OCI-LY7 (cell line): ENCODE results near the gene CDH16. TPM values are rescaled to one million over a fixed set of nuclear protein-coding genes. Genes with fewer than 3 reads are reported as not detected.

Source experiments
- BruUV-seq: library from RNA; stranded (reverse); fragments of 400-500 nt; replicated peaks from 2 replicates; lab custom pipeline; 2021; lab: Mats Ljungman, UMichigan
- CTCF ChIA-PET: fragments of 300-600 bp; sonication (Branson Sonifier 250); formaldehyde crosslinking; loops from one replicate; lab custom pipeline; 2022; ENCODE audit warnings: antibody characterized with exemption; ENCODE audit not compliant: unreplicated experiment; lab: Charles Lee
- POLR2A ChIA-PET: fragments of 300-600 bp; sonication (Branson Sonifier 250); formaldehyde crosslinking; loops from one replicate; lab custom pipeline; 2022; ENCODE audit warnings: antibody characterized with exemption; lab: Charles Lee
- DNase-seq: peaks from one replicate; pipeline ENCODE4 v3.0.0-alpha.2; 2015; ENCODE audit warnings: low spot score
- H2AFZ ChIP-seq: fragments of 200-600 bp; sonication (generic), shearing (Covaris generic); 2 replicates; pipeline ENCODE4 v1.6.1; 2014; ENCODE audit warnings: mild to moderate bottlenecking, antibody characterized with exemption, low read length, moderate library complexity
- H3K27ac ChIP-seq: fragments of 200-600 bp; sonication (generic); 2 replicates; pipeline ENCODE4 v1.5.1; 2014; ENCODE audit warnings: mixed run types, low read depth, mild to moderate bottlenecking, moderate library complexity, low read length, inconsistent platforms; ENCODE audit not compliant: poor library complexity, severe bottlenecking
- H3K36me3 ChIP-seq: fragments of 200-600 bp; sonication (generic); 2 replicates; pipeline ENCODE4 v1.6.1; 2014; ENCODE audit warnings: mild to moderate bottlenecking, antibody characterized with exemption, low read length, moderate library complexity, mixed read lengths; ENCODE audit not compliant: insufficient read depth
- H3K4me1 ChIP-seq: fragments of 200-600 bp; sonication (generic); 2 replicates; pipeline ENCODE4 v1.5.1; 2014; ENCODE audit warnings: mild to moderate bottlenecking, low read length; ENCODE audit not compliant: insufficient read depth, poor library complexity, severe bottlenecking
- H3K4me2 ChIP-seq: fragments of 200-600 bp; sonication (generic); 2 replicates; pipeline ENCODE4 v1.6.1; 2014; ENCODE audit warnings: mild to moderate bottlenecking, low read length
- H3K4me3 ChIP-seq: fragments of 200-600 bp; sonication (generic); 2 replicates; pipeline ENCODE4 v1.5.1; 2014; ENCODE audit warnings: mild to moderate bottlenecking, low read depth, low read length; ENCODE audit not compliant: poor library complexity, severe bottlenecking
- H3K79me2 ChIP-seq: fragments of 200-600 bp; sonication (generic); 2 replicates; pipeline ENCODE4 v1.6.1; 2016; ENCODE audit warnings: low read depth, mild to moderate bottlenecking, low read length, moderate library complexity, mixed read lengths; ENCODE audit not compliant: insufficient read depth
- H3K9me2 ChIP-seq: fragments of 200-600 bp; sonication (generic); 2 replicates; pipeline ENCODE4 v1.6.1; 2016; ENCODE audit warnings: mild to moderate bottlenecking, low read length, mixed read lengths; ENCODE audit not compliant: insufficient read depth
- H3K9me3 ChIP-seq: fragments of 200-600 bp; sonication (generic); 2 replicates; pipeline ENCODE4 v1.6.1; 2014; ENCODE audit warnings: mild to moderate bottlenecking, mixed run types, low read length, mixed read lengths
- H4K20me1 ChIP-seq: fragments of 200-600 bp; sonication (generic); 2 replicates; pipeline ENCODE4 v1.6.1; 2014; ENCODE audit warnings: mild to moderate bottlenecking, antibody characterized with exemption, low read length, moderate library complexity, mixed read lengths; ENCODE audit not compliant: insufficient read depth
- CTCF ChIP-seq: fragments of 200-600 bp; sonication (generic); conservative IDR thresholded peaks from 2 replicates; pipeline ENCODE4 v1.5.1; 2014; ENCODE audit warnings: mild to moderate bottlenecking, antibody characterized with exemption, low read length, moderate library complexity, mixed read lengths
- EZH2phosphoT487 ChIP-seq: fragments of 200-600 bp; sonication (generic); IDR thresholded peaks from 2 replicates; pipeline ENCODE4 v1.6.1; 2018; ENCODE audit warnings: low read depth, borderline replicate concordance, mild to moderate bottlenecking, mixed run types, antibody characterized with exemption, low read length, moderate library complexity, mixed read lengths
- intact Hi-C: fragments of 100-400 bp; cut with micrococcal nuclease; formaldehyde crosslinking; loops from one replicate; pipeline ENCODE4 v1.10.0; 2022; ENCODE audit not compliant: unreplicated experiment
- total RNA-seq, 2 experiments: library from RNA; depleted of rRNA in 1 of 2; stranded (reverse); fragments of >200 nt in 1 of 2; shearing (Covaris generic) in 1 of 2; gene quantifications; 2 replicates each; pipeline ENCODE4 v1.2.3, GENCODE V29; 2014 to 2022

CDH16 gene
- total RNA-seq, 2 experiments from 2014 or later = not detected

DNA sequence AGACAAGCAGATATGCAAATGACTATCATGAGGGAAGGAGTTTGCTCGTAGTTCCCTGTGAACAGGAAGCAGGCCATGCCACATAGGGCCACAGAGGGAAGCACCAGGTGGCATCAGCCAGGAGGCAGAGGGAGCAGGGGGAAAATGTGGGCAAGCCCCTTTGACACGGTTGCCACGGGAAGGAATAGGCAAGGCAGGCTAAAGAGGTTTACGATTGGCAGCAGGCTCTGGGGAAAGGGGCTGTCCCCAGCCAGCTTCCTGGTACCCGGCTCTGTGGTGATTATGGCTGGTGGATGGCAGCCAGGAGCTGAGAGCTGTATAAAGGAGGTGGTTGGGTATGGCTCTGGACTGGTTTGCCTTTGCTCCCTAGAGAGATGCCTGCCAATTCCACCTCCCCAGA, 43.2 kb upstream of the CDH16 start:
- TF ChIP-seq EZH2phosphoT487 (no peak), CTCF (no peak)
- H3K4me2 ChIP-seq = peak overlapping the region; percentile 12; the same call in 1 of the 2 replicates
- no peaks in the 10 kb centered on the region for H3K9me3 ChIP-seq
- H3K36me3 ChIP-seq = no peaks in the 10 kb centered on the region
- ChIA-PET CTCF (interaction anchor here (0.6 kb wide), 1 partner anchor 56 kb away, joined by 3 read pairs; no protein-coding TSS in a partner anchor), POLR2A (interaction anchor here (0.6 kb wide), 1 partner anchor 46 kb away, joined by 3 read pairs; no protein-coding TSS in a partner anchor)
- BruUV-seq = no TSS peak
- no peaks in the 10 kb centered on the region for H4K20me1 ChIP-seq
- intact Hi-C loops = no loop called here
- no peak overlapping the region for H3K4me3 ChIP-seq
- H2AFZ ChIP-seq = peak overlapping the region; percentile 40; the same call in 1 of the 2 replicates
- H3K9me2 ChIP-seq = no peaks in the 10 kb centered on the region
- no peak overlapping the region for H3K27ac ChIP-seq
- no peak for DNase-seq
- H3K79me2 ChIP-seq = no peaks in the 10 kb centered on the region
- peaks cover 4% of the 10 kb centered on the region for H3K4me1 ChIP-seq

DNA sequence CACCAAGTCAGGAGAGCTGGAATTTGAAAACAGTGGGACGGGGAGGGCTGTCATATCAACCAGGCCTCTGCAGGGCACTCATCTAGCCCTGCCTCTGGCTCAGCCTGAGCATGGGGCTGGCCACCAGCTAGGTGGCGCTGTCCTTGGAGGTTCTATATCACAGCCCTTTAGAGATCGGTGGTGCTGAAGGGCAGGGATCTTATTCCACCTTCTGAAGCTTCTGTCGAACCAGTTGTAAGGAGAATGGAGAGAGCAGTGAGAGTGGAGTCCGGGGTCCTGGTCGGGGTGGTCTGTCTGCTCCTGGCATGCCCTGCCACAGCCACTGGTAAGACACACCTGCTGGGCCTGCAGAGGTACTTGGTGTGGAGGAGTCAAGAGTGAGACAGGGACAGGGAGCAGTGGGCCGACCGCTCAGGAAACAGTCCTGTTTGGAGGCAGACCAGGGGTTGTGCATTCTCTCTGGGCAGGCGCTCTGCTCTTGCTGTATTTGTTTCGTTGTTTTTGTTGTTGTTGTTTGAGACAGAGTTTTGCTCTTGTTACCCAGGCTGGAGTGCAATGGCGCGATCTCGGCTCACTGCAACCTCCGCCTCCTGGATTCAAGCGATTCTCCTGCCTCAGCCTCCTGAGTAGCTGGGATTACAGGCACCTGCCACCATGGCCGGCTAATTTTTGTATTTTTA, 42.5 kb upstream of the CDH16 start, which contains the start of gene CES3:
Gene CES3, plus strand, starts transcription at position 202 of the 680 bp plus-strand sequence. Its CDS starts 42 bp downstream, at position 244.
- POLR2A ChIA-PET = interaction anchor here (0.5 kb wide), 1 partner anchor 67 kb away, joined by 4 read pairs; no protein-coding TSS in a partner anchor
- peaks cover 4% of the 10 kb centered on the region for H3K4me1 ChIP-seq
- peak; percentile 94 for TF ChIP-seq CTCF
- no peak for TF ChIP-seq EZH2phosphoT487
- no TSS peak for BruUV-seq
- peak within 1 kb of the TSS; percentile 40; the same call in 1 of the 2 replicates for H2AFZ ChIP-seq
- no peak within 1 kb of the TSS for H3K4me3 ChIP-seq
- H3K9me2 ChIP-seq = no peaks in the 10 kb centered on the region
- H3K9me3 ChIP-seq = no peaks in the 10 kb centered on the region
- peak; percentile 80 for DNase-seq
- CTCF ChIA-PET = interaction anchor here (0.5 kb wide), 1 partner anchor 18 kb away, joined by 9 read pairs; no protein-coding TSS in a partner anchor
- no peak within 1 kb of the TSS for H3K27ac ChIP-seq
- H3K36me3 ChIP-seq = no peaks in the 10 kb centered on the region
- intact Hi-C loops = no loop called here
- H3K4me2 ChIP-seq = peak within 1 kb of the TSS; percentile 12; the same call in 1 of the 2 replicates
- no peaks in the 10 kb centered on the region for H3K79me2 ChIP-seq
- no peaks in the 10 kb centered on the region for H4K20me1 ChIP-seq
